Bronchial epithelial cell (primary cell): Measurements from ENCODE around the gene FAM171A2. TPM values are rescaled to one million over a fixed set of nuclear protein-coding genes. Genes with fewer than 3 reads are reported as not detected.

ENCODE experiments used
- DNase-seq: peaks from one replicate; pipeline ENCODE4 v3.0.0-alpha.2; 2010; ENCODE audit warnings: low read depth
- FAIRE-seq: peaks from 2 replicates; lab custom pipeline; 2011; peaks lifted over from hg19 to GRCh38; lab: Jason Lieb, UNC
- H3K27me3 ChIP-seq: 2 replicates; pipeline ENCODE4 v1.5.1; 2011; ENCODE audit warnings: low read length; ENCODE audit not compliant: control insufficient read depth, insufficient read depth
- H3K36me3 ChIP-seq: 2 replicates; pipeline ENCODE4 v1.5.1; 2011; ENCODE audit warnings: low read length; ENCODE audit not compliant: control insufficient read depth, insufficient read depth
- H3K4me3 ChIP-seq: 2 replicates; pipeline ENCODE4 v1.5.1; 2011; ENCODE audit warnings: mild to moderate bottlenecking, low read depth, low read length, control low read depth
- CTCF ChIP-seq: IDR thresholded peaks from 2 replicates; pipeline ENCODE4 v1.5.1; 2011; ENCODE audit warnings: mild to moderate bottlenecking, moderate library complexity, low read length, control low read depth, inconsistent platforms; ENCODE audit not compliant: insufficient read depth, severe bottlenecking
- total RNA-seq: library from RNA; depleted of rRNA; stranded (reverse); fragments of >200 nt; gene quantifications from 2 replicates; pipeline ENCODE4 v1.2.1, GENCODE V29; 2014

Gene FAM171A2
- total RNA-seq, 1 donor from 2014 or later, result 0.53 TPM

GRCh38 chr17:44327715-44328449 lies 35.8 kb downstream of the FAM171A2 start:
- DNase-seq, result no peak
- no peak overlapping the region for H3K4me3 ChIP-seq
- TF ChIP-seq CTCF, result no peak
- FAIRE-seq, result no peak
- no peaks in the 10 kb centered on the region for H3K27me3 ChIP-seq
- peaks cover 1% of the 10 kb centered on the region for H3K36me3 ChIP-seq

GRCh38 chr17:44326861-44327444 lies 36.7 kb downstream of the FAM171A2 start:
- no peak overlapping the region for H3K4me3 ChIP-seq
- FAIRE-seq (no peak), DNase-seq (peak; percentile 89)
- no peaks in the 10 kb centered on the region for H3K27me3 ChIP-seq
- TF ChIP-seq CTCF, result no peak
- H3K36me3 ChIP-seq, result peaks cover 6% of the 10 kb centered on the region

GRCh38 chr17:44324571-44325275 lies 38.9 kb downstream of the FAM171A2 start, which contains the start of gene SLC25A39:
SLC25A39 (minus strand) TSS chr17:44324823; CDS start chr17:44323562, 1,261 bp downstream.
- Histone ChIP-seq H3K4me3 (peak within 1 kb of the TSS; percentile 89), H3K36me3 (peaks cover 20% of the 10 kb centered on the region), H3K27me3 (no peaks in the 10 kb centered on the region)
- DNase-seq (peak; percentile 77), FAIRE-seq (no peak)
- TF ChIP-seq CTCF, result no peak

- Histone ChIP-seq H3K4me3 (peak overlapping the region; percentile 89), H3K27me3 (no peaks in the 10 kb centered on the region), H3K36me3 (peaks cover 22% of the 10 kb centered on the region)
- DNase-seq (no peak), FAIRE-seq (no peak)
- TF ChIP-seq CTCF, result no peak
Measured at GRCh38 chr17:44324092-44324570, 39.5 kb downstream of the FAM171A2 start.

GRCh38 chr17:44323359-44324091 lies 40.1 kb downstream of the FAM171A2 start:
- FAIRE-seq (no peak), DNase-seq (no peak)
- peaks cover 22% of the 10 kb centered on the region for H3K36me3 ChIP-seq
- TF ChIP-seq CTCF, result no peak
- no peaks in the 10 kb centered on the region for H3K27me3 ChIP-seq
- peak overlapping the region; percentile 89 for H3K4me3 ChIP-seq
